ENCODE results near the gene ZNF701.

GRCh38 chr19:52635786-52636570 lies 65.9 kb downstream of the ZNF701 start:
- TF ChIP-seq EZH2 (IDR thresholded peaks at IDR 0.05), result no peak
- no peak for TF ChIP-seq CTCF (IDR thresholded peaks at IDR 0.05 in 2 of 3, conservative IDR thresholded peaks at IDR 0.05 in 1 of 3; ENCODE audit: borderline replicate concordance in 1 of 3, insufficient read depth in 1 of 3, low read depth in 2 of 3, low read length in 2 of 3)
- no peak for TF ChIP-seq POLR2AphosphoS5 (IDR thresholded peaks at IDR 0.05; ENCODE audit: low read depth, low read length)
- no peak for TF ChIP-seq RAD21 (IDR thresholded peaks at IDR 0.05; ENCODE audit: low read depth)
- no peak for TF ChIP-seq MAX (IDR thresholded peaks at IDR 0.05)
- no peak for TF ChIP-seq SP1 (IDR thresholded peaks at IDR 0.05; ENCODE audit: low read depth)
- TF ChIP-seq EZH2phosphoT487 (IDR thresholded peaks at IDR 0.05; ENCODE audit: borderline replicate concordance), result no peak
- no peak for TF ChIP-seq ZNF274 (IDR thresholded peaks at IDR 0.05; ENCODE audit: low read depth, low read length)
- TF ChIP-seq JUND (IDR thresholded peaks at IDR 0.05), result no peak
- TF ChIP-seq YY1 (IDR thresholded peaks at IDR 0.05; ENCODE audit: extremely low read depth, insufficient replicate concordance, low read depth, low read length), result no peak
